Endothelial cell of hepatic sinusoid (primary cell): ENCODE data around the gene LTBP2.

ENCODE experiments used
- in situ Hi-C: cut with HindIII; loops from 2 replicates; pipeline ENCODE4 v1.10.0; 2017; ENCODE audit warnings: low sequenced_read_pairs

Gene LTBP2

DNA sequence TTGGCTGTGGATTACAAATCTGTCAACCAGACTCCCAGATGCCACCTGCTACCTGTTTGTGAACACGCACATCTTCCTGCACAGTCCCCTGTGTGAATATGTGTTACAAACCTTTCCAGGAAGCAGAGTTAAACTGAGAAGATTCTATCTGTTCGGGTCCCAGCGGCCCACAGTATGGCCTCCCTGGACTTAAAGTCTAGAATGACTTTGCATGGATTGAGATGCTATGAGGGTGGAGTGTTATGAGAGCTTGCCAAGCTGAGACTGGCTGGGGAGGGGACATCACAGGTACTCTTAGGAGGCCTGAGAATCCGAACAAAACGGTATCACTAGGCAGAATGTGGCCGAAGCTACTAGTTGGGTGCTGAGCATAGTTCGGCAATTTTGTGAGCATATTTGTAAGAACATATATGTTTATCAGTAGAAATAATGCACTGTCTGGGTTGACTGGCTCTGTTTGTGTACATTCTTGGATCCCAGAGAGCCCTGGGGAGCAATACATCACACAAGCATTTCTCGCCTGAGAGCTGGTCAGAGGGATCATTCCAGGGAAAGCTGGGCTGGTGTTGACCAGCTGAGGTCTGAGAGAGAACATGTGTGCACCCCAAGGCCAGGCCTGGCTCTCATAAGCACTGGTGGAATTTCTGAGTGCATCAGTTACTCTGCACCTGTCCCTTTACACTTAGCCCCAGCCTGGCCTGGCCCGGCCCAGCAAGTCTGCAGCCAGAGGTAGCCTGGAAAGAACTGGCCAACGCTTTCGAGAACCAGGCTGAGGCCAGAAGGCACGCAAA lies 29.8 kb upstream of the LTBP2 start:
- in situ Hi-C loops, result loop anchor here (5.0 kb wide), 1 partner anchor 94 kb away; no protein-coding TSS in a partner anchor

- in situ Hi-C loops, result no loop called here
Measured at GRCh38 chr14:74638966-74639365, 26.9 kb upstream of the LTBP2 start.

GRCh38 chr14:74638066-74638465 lies 26.0 kb upstream of the LTBP2 start:
- in situ Hi-C loops, result no loop called here

- in situ Hi-C loops, result no loop called here
Measured at GRCh38 chr14:74637178-74637550, 25.1 kb upstream of the LTBP2 start.

GRCh38 chr14:74636424-74637177 lies 24.6 kb upstream of the LTBP2 start:
- in situ Hi-C loops, result no loop called here

DNA sequence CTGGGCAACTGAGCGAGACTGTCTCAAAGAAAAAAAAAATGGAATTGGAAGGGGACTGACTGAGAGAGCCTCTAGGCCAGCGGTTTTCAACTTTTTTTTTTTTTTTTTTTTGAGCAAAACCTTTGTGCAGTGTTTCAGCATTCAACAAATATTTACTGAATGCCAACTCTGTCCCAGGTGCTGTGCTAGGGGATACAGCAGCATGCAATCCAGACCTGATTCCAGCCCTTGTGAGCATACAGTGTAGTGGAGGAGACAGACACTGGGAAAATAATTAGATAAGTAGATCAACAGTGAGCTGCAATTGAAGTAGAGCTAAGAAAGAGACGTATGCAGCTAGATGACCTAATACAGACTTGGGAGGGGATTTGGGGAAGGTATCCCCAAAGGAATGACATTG lies 23.8 kb upstream of the LTBP2 start:
- in situ Hi-C loops, result no loop called here

GRCh38 chr14:74634964-74635363 lies 22.9 kb upstream of the LTBP2 start:
- in situ Hi-C loops, result no loop called here

- in situ Hi-C loops, result no loop called here
Measured at GRCh38 chr14:74634481-74634880, 22.4 kb upstream of the LTBP2 start.

DNA sequence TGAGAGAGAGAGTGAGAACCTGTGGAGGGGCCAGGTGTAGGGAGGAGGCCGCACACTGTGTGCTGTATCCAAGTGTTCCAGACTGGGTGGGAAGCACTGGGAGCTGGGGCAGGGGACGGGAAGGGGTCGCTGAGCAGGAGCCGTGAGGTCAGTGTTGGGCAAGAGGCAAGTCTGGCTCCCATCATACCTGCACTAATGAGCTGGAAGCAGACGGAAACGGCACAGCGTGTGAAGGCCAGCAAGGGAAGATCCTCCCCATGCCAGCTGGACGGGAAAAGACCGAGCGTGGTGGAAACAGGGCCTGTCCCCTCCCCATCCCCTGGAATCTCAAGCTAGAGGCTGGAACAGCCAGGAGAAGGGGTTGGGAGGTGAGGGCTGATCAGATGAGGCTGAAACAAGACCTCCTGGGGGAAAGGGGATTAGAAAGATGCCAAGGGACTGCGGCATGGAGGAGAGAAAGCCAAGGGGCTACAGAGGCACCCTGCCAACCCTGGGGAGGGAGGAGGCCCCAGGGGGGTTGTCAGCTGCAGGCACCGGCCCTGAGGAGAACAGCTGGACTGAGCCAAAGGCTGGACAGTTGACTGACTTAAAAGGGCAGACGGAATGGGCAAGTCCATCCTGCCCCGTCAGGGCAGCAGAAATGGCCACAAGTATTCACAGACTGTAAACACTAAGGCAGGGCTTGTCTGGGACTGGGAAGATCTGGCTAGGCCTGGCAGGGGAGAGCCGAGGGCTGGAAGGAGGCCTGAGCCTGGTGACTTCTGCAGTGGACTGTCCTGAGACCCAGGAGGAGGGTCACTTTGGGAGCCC lies 19.0 kb upstream of the LTBP2 start:
- in situ Hi-C loops, result no loop called here

- in situ Hi-C loops, result no loop called here
Measured at GRCh38 chr14:74628418-74628817, 16.4 kb upstream of the LTBP2 start.

DNA sequence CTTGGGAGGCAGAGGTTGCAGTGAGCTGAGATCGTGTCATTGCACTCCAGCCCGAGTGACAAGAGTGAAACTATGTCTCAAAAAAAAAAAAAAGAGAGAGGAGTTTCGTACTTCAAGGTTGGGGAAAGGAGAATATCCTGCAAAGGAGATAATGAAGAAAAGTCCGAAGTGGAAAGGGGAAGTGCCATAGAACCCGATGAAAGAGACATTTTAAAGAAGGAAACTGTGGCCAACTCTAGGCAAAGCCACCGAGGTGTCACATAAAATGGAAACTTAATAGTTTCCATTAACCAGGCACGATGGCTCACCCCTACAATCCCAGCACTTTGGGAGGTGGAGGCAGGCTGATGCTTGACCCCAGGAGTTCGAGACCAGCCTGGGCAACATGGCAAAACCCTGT lies 15.0 kb upstream of the LTBP2 start:
- in situ Hi-C loops, result no loop called here

- in situ Hi-C loops, result loop anchor here (5.0 to 25.0 kb wide), 3 partner anchors 40 to 165 kb away; no protein-coding TSS in a partner anchor
Measured at GRCh38 chr14:74622257-74622656, 10.2 kb upstream of the LTBP2 start.

DNA sequence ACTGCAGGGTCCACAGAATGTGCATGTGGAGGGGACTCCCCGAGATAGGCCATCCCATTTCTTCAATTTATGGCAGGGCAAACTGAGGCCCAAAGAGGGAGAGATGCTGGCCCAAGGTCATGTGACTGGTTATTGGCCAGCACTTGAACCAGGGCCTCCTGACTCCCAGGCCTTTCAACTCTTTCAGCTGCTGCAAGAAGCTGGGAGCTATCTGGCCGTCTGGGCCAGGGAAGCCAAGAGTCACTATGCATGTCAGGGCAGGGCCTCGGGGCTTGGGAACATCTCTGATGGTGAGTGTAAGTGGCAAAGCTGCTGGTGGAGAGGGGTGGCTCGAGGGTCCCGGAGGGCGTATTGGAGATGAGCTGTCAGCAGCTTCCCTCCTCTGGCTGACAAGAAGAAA lies 9.5 kb upstream of the LTBP2 start:
- in situ Hi-C loops, result loop anchor here (5.0 to 25.0 kb wide), 3 partner anchors 41 to 166 kb away; no protein-coding TSS in a partner anchor

- in situ Hi-C loops, result loop anchor here (5.0 to 25.0 kb wide), 3 partner anchors 41 to 166 kb away; no protein-coding TSS in a partner anchor
Measured at GRCh38 chr14:74620923-74621322, 8.9 kb upstream of the LTBP2 start.

DNA sequence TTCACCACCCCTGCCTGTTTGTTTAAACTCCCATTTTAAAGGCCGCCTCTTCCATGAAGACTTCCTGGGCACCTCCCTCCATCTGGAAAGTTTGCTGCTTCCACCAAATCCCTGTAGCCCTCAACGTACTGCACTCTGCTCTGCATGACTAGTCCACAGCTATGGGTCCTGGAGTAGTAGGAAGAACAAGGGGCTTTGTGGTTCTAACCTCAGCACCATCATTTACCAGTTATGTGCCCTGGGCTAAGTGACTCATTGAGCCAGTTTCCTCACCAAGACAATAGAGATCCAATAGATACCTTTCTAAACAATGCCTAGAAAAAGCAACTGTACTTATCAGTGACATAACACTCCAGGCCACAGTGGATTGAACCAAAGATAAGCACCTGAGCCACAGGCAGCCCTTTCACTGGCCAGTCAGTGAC lies 8.5 kb upstream of the LTBP2 start:
- in situ Hi-C loops, result loop anchor here (5.0 to 25.0 kb wide), 3 partner anchors 42 to 167 kb away; no protein-coding TSS in a partner anchor

DNA sequence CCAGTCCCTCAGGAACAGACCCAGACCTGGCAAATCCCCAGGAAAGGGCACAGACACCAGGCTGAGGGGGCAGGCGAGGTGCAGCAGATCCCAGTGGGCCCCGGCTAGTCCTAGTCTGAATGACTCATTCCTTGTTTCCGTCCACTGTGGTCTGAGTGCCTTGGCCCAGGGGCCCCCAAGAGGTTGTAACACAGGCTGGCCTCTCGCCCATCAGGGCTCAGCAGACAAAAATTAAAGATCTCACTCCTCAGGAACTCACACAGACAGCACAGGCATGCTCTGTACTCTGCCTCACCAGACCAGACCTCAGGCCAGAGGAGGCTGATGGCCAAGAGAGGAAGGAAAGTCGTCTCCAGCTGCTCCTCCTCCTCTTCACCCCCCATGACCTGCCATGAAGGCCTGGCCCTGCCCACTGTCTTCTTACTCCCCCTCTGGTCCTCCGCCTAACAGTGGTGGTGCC lies 7.7 kb upstream of the LTBP2 start:
- in situ Hi-C loops, result loop anchor here (5.0 to 25.0 kb wide), 3 partner anchors 43 to 168 kb away; no protein-coding TSS in a partner anchor

- in situ Hi-C loops, result loop anchor here (25.0 kb wide), 1 partner anchor 169 kb away; no protein-coding TSS in a partner anchor
Measured at GRCh38 chr14:74618078-74618952, 6.3 kb upstream of the LTBP2 start.

GRCh38 chr14:74616996-74617700 lies 5.1 kb upstream of the LTBP2 start:
- in situ Hi-C loops, result loop anchor here (25.0 kb wide), 1 partner anchor 170 kb away; no protein-coding TSS in a partner anchor

- in situ Hi-C loops, result loop anchor here (25.0 kb wide), 1 partner anchor 171 kb away; no protein-coding TSS in a partner anchor
Measured at GRCh38 chr14:74616507-74616906, 4.5 kb upstream of the LTBP2 start.
